Activated naive CD8-positive, alpha-beta T cell treated with anti-CD3 and anti-CD28 coated beads, Interleukin-2, amount 50 U/mL, for 24 hours (primary cell): ENCODE data around the gene CNNM2.
"Not testable (repeated sequence)": the region's sequence is repeated elsewhere in the genome, so short reads cannot be mapped to it uniquely, and the experiment has no call there.

ENCODE experiments used
- ATAC-seq: fragments of 150-1000 bp; cut with Tn5 transposase; one replicate; pipeline ENCODE4 v1.10.0; 2021
- DNase-seq: peaks from one replicate; pipeline ENCODE4 v3.0.0; 2021
- H3K27ac Mint-ChIP-seq: one replicate; pipeline ENCODE4 v1.8.0; 2021; ENCODE audit warnings: mild to moderate bottlenecking, mixed read lengths
- H3K27me3 Mint-ChIP-seq: one replicate; pipeline ENCODE4 v1.8.0; 2021; ENCODE audit warnings: mixed read lengths
- H3K36me3 Mint-ChIP-seq: one replicate; pipeline ENCODE4 v1.8.0; 2021; ENCODE audit warnings: low read depth, mixed read lengths
- H3K4me1 Mint-ChIP-seq: one replicate; pipeline ENCODE4 v1.8.0; 2021; ENCODE audit warnings: mixed read lengths
- H3K4me3 Mint-ChIP-seq: one replicate; pipeline ENCODE4 v1.8.0; 2021; ENCODE audit warnings: mild to moderate bottlenecking, moderate library complexity, mixed read lengths
- H3K9me3 Mint-ChIP-seq: one replicate; pipeline ENCODE4 v1.8.0; 2021; ENCODE audit warnings: mixed read lengths

Gene CNNM2

GRCh38 chr10:102916173-102916572, 1.9 kb upstream of the CNNM2 start:
- H3K27me3 Mint-ChIP-seq: peaks cover 17% of the 10 kb centered on the region
- no peak overlapping the region for H3K27ac Mint-ChIP-seq
- H3K4me3 Mint-ChIP-seq: peak overlapping the region; percentile 87
- ATAC-seq: no peak
- DNase-seq: no peak
- peaks cover 36% of the 10 kb centered on the region for H3K4me1 Mint-ChIP-seq
- no peaks in the 10 kb centered on the region for H3K9me3 Mint-ChIP-seq
- H3K36me3 Mint-ChIP-seq: peaks cover 2% of the 10 kb centered on the region

- Mint-ChIP-seq H3K9me3 (no peaks in the 10 kb centered on the region), H3K36me3 (peaks cover 2% of the 10 kb centered on the region), H3K27me3 (peaks cover 17% of the 10 kb centered on the region), H3K27ac (peak overlapping the region; percentile 87), H3K4me3 (peak overlapping the region; percentile 87), H3K4me1 (peaks cover 48% of the 10 kb centered on the region)
- peak; percentile 60 for ATAC-seq
- peak; percentile 86 for DNase-seq
These were observed 656 bp upstream of the CNNM2 start for GRCh38 chr10:102917314-102917961.

GRCh38 chr10:102918817-102919245, 737 bp downstream of the CNNM2 start:
- H3K36me3 Mint-ChIP-seq: peaks cover 2% of the 10 kb centered on the region
- ATAC-seq (no peak), DNase-seq (no peak)
- peaks cover 60% of the 10 kb centered on the region for H3K4me1 Mint-ChIP-seq
- H3K27ac Mint-ChIP-seq: peak overlapping the region; percentile 87
- H3K4me3 Mint-ChIP-seq: peak overlapping the region; percentile 87
- peaks cover 16% of the 10 kb centered on the region for H3K27me3 Mint-ChIP-seq
- no peaks in the 10 kb centered on the region for H3K9me3 Mint-ChIP-seq

GRCh38 chr10:102919246-102919959, 1.3 kb downstream of the CNNM2 start:
- DNase-seq: peak; percentile 25

GRCh38 chr10:102919992-102920739, 2.1 kb downstream of the CNNM2 start:
- ATAC-seq: no peak
- peak overlapping the region; percentile 66 for H3K27ac Mint-ChIP-seq
- H3K27me3 Mint-ChIP-seq: peaks cover 6% of the 10 kb centered on the region
- peak overlapping the region; percentile 87 for H3K4me3 Mint-ChIP-seq
- H3K4me1 Mint-ChIP-seq: peaks cover 57% of the 10 kb centered on the region
- H3K9me3 Mint-ChIP-seq: no peaks in the 10 kb centered on the region
- H3K36me3 Mint-ChIP-seq: peaks cover 2% of the 10 kb centered on the region
- DNase-seq: no peak

More at GRCh38 chr10:102919246-102919959, 1.3 kb downstream of the CNNM2 start:
- Mint-ChIP-seq H3K4me3 (peak overlapping the region; percentile 87), H3K36me3 (peaks cover 2% of the 10 kb centered on the region), H3K9me3 (no peaks in the 10 kb centered on the region), H3K4me1 (peaks cover 60% of the 10 kb centered on the region), H3K27me3 (peaks cover 12% of the 10 kb centered on the region), H3K27ac (peak overlapping the region; percentile 66)
- no peak for ATAC-seq

- Mint-ChIP-seq H3K4me1 (peaks cover 56% of the 10 kb centered on the region), H3K9me3 (no peaks in the 10 kb centered on the region), H3K27me3 (no peaks in the 10 kb centered on the region), H3K36me3 (peaks cover 5% of the 10 kb centered on the region), H3K27ac (no peak overlapping the region), H3K4me3 (no peak overlapping the region)
- DNase-seq (no peak), ATAC-seq (no peak)
These were observed 5.5 kb downstream of the CNNM2 start for GRCh38 chr10:102923601-102924000.

- H3K36me3 Mint-ChIP-seq: peaks cover 4% of the 10 kb centered on the region
- no peak overlapping the region for H3K4me3 Mint-ChIP-seq
- H3K9me3 Mint-ChIP-seq: no peaks in the 10 kb centered on the region
- no peaks in the 10 kb centered on the region for H3K27me3 Mint-ChIP-seq
- no peak for ATAC-seq
- peaks cover 28% of the 10 kb centered on the region for H3K4me1 Mint-ChIP-seq
- H3K27ac Mint-ChIP-seq: no peak overlapping the region
- DNase-seq: no peak
These were observed 8.7 kb downstream of the CNNM2 start for GRCh38 chr10:102926842-102927241.

GRCh38 chr10:102927311-102928010, 9.4 kb downstream of the CNNM2 start:
- ATAC-seq: peak; percentile 54
- no peak for DNase-seq
- no peak overlapping the region for H3K27ac Mint-ChIP-seq
- H3K27me3 Mint-ChIP-seq: no peaks in the 10 kb centered on the region
- H3K9me3 Mint-ChIP-seq: no peaks in the 10 kb centered on the region
- H3K4me1 Mint-ChIP-seq: peaks cover 24% of the 10 kb centered on the region
- H3K4me3 Mint-ChIP-seq: no peak overlapping the region
- H3K36me3 Mint-ChIP-seq: peaks cover 7% of the 10 kb centered on the region

- DNase-seq, H3K9me3 Mint-ChIP-seq, H3K27me3 Mint-ChIP-seq, ATAC-seq, H3K27ac Mint-ChIP-seq, H3K36me3 Mint-ChIP-seq, H3K4me3 Mint-ChIP-seq: not testable (repeated sequence)
- peaks cover 15% of the 10 kb centered on the region for H3K4me1 Mint-ChIP-seq
These were observed 10.3 kb downstream of the CNNM2 start for GRCh38 chr10:102928442-102928841.

GRCh38 chr10:102930720-102931119, 12.6 kb downstream of the CNNM2 start:
- no peak overlapping the region for H3K4me3 Mint-ChIP-seq
- no peak overlapping the region for H3K27ac Mint-ChIP-seq
- no peaks in the 10 kb centered on the region for H3K27me3 Mint-ChIP-seq
- peaks cover 7% of the 10 kb centered on the region for H3K36me3 Mint-ChIP-seq
- H3K9me3 Mint-ChIP-seq: no peaks in the 10 kb centered on the region
- peaks cover 14% of the 10 kb centered on the region for H3K4me1 Mint-ChIP-seq
- no peak for DNase-seq
- ATAC-seq: no peak

GRCh38 chr10:102931643-102932042, 13.5 kb downstream of the CNNM2 start:
- H3K36me3 Mint-ChIP-seq: peaks cover 7% of the 10 kb centered on the region
- ATAC-seq (no peak), DNase-seq (no peak)
- no peaks in the 10 kb centered on the region for H3K27me3 Mint-ChIP-seq
- H3K4me1 Mint-ChIP-seq: peaks cover 23% of the 10 kb centered on the region
- no peak overlapping the region for H3K27ac Mint-ChIP-seq
- no peaks in the 10 kb centered on the region for H3K9me3 Mint-ChIP-seq
- H3K4me3 Mint-ChIP-seq: no peak overlapping the region

GRCh38 chr10:102935505-102935904, 17.4 kb downstream of the CNNM2 start:
- ATAC-seq (no peak), DNase-seq (no peak)
- Mint-ChIP-seq H3K27me3 (no peaks in the 10 kb centered on the region), H3K4me1 (peaks cover 17% of the 10 kb centered on the region), H3K9me3 (no peaks in the 10 kb centered on the region), H3K27ac (no peak overlapping the region), H3K36me3 (peaks cover 4% of the 10 kb centered on the region), H3K4me3 (no peak overlapping the region)

- no peak for DNase-seq
- Mint-ChIP-seq H3K4me1 (peaks cover 17% of the 10 kb centered on the region), H3K9me3 (no peaks in the 10 kb centered on the region), H3K4me3 (no peak overlapping the region), H3K27me3 (no peaks in the 10 kb centered on the region), H3K27ac (peak overlapping the region; percentile 75), H3K36me3 (peaks cover 4% of the 10 kb centered on the region)
- peak; percentile 72 for ATAC-seq
These were observed 18.0 kb downstream of the CNNM2 start for GRCh38 chr10:102935939-102936605.

- H3K27ac Mint-ChIP-seq: no peak overlapping the region
These were observed 23.3 kb downstream of the CNNM2 start for GRCh38 chr10:102941401-102941800.

More at GRCh38 chr10:102941401-102941800, 23.3 kb downstream of the CNNM2 start:
- no peaks in the 10 kb centered on the region for H3K36me3 Mint-ChIP-seq
- H3K4me3 Mint-ChIP-seq: no peak overlapping the region
- H3K4me1 Mint-ChIP-seq: peaks cover 5% of the 10 kb centered on the region
- H3K9me3 Mint-ChIP-seq: no peaks in the 10 kb centered on the region
- no peaks in the 10 kb centered on the region for H3K27me3 Mint-ChIP-seq
- ATAC-seq: no peak
- DNase-seq: no peak
